Amniotic stem cell (primary cell): Measurements from ENCODE around the gene KRTAP4-7.
"Not testable (repeated sequence)": the region's sequence is repeated elsewhere in the genome, so short reads cannot be mapped to it uniquely, and the experiment has no call there.

Source experiments
- DNase-seq: peaks from one replicate; lab custom pipeline; 2025; lab: John Stamatoyannopoulos, UW

KRTAP4-7 gene

GRCh38 chr17:41084100-41084856 lies at the start of gene KRTAP4-7:
Gene KRTAP4-7, plus strand, starts transcription at chr17:41084150. Its CDS starts 57 bp downstream, at chr17:41084207.
- DNase-seq, result not testable (repeated sequence)

- DNase-seq, result not testable (repeated sequence)
Observed at GRCh38 chr17:41034346-41034935, 49.5 kb upstream of the KRTAP4-7 start, which contains the start of gene KRTAP1-3. Gene KRTAP1-3, minus strand, starts transcription at chr17:41034874. Its CDS starts 53 bp downstream, at chr17:41034821.

GRCh38 chr17:41037853-41038350 lies 46.0 kb upstream of the KRTAP4-7 start:
- DNase-seq, result no peak

- not testable (repeated sequence) for DNase-seq
Observed at GRCh38 chr17:41040783-41041571, 43.0 kb upstream of the KRTAP4-7 start, which contains the start of gene KRTAP1-1. Gene KRTAP1-1, minus strand, starts transcription at chr17:41041450. Its CDS starts 53 bp downstream, at chr17:41041397.

- DNase-seq, result no peak
Observed at GRCh38 chr17:41042953-41043352, 41.0 kb upstream of the KRTAP4-7 start.

GRCh38 chr17:41046735-41047465 lies 37.0 kb upstream of the KRTAP4-7 start, which contains the start of gene KRTAP2-1:
Gene KRTAP2-1, minus strand, starts transcription at chr17:41047316. Its CDS starts 49 bp downstream, at chr17:41047267.
- DNase-seq, result not testable (repeated sequence)

- no peak for DNase-seq
Observed at GRCh38 chr17:41048441-41048840, 35.5 kb upstream of the KRTAP4-7 start.

GRCh38 chr17:41049110-41049509 lies 34.8 kb upstream of the KRTAP4-7 start:
- no peak for DNase-seq

GRCh38 chr17:41052566-41052965 lies 31.4 kb upstream of the KRTAP4-7 start:
- DNase-seq, result no peak

- DNase-seq, result no peak
Observed at GRCh38 chr17:41054025-41054424, 29.9 kb upstream of the KRTAP4-7 start.

GRCh38 chr17:41054556-41054955 lies 29.4 kb upstream of the KRTAP4-7 start:
- DNase-seq, result not testable (repeated sequence)

GRCh38 chr17:41055130-41055529 lies 28.8 kb upstream of the KRTAP4-7 start, which contains the start of gene KRTAP2-2:
Gene KRTAP2-2, minus strand, starts transcription at chr17:41055230. Its CDS starts 19 bp downstream, at chr17:41055211.
- not testable (repeated sequence) for DNase-seq

GRCh38 chr17:41057547-41057946 lies 26.4 kb upstream of the KRTAP4-7 start:
- DNase-seq, result no peak

GRCh38 chr17:41058741-41059140 lies 25.2 kb upstream of the KRTAP4-7 start:
- no peak for DNase-seq

- peak; percentile 69 for DNase-seq
Observed at GRCh38 chr17:41059276-41060051, 24.5 kb upstream of the KRTAP4-7 start.

- DNase-seq, result peak; percentile 90
Observed at GRCh38 chr17:41060052-41060604, 23.8 kb upstream of the KRTAP4-7 start, which contains the start of gene KRTAP2-3. Gene KRTAP2-3, minus strand, starts transcription at chr17:41060114. Its CDS starts 64 bp downstream, at chr17:41060050.

GRCh38 chr17:41061964-41062363 lies 22.0 kb upstream of the KRTAP4-7 start:
- peak; percentile 61 for DNase-seq

GRCh38 chr17:41063449-41063848 lies 20.5 kb upstream of the KRTAP4-7 start:
- DNase-seq, result no peak

GRCh38 chr17:41064301-41064700 lies 19.6 kb upstream of the KRTAP4-7 start:
- no peak for DNase-seq
